GM19468 (cell line): ENCODE results near the gene DLAT.

Source experiments
- ATAC-seq: cut with Tn5 transposase; IDR thresholded peaks from one replicate; pipeline ENCODE4 v1.9.1; 2021; ENCODE audit warnings: mild to moderate bottlenecking, moderate library complexity, moderate number of reproducible peaks; ENCODE audit not compliant: unreplicated experiment; ENCODE audit errors: extremely low read depth

The DLAT gene

GRCh38 chr11:112106070-112106469 lies 80.9 kb downstream of the DLAT start:
- no peak for ATAC-seq
